Nephron (organoid): ENCODE results near the gene EMC10.

ENCODE experiments used
- H3K27ac Mint-ChIP-seq, 3 experiments: 2 replicates each; pipeline ENCODE4 v1.8.0; 2020; ENCODE audit warnings: mixed read lengths in 3 of 3, mild to moderate bottlenecking in 2 of 3, moderate library complexity in 1 of 3
- H3K27me3 Mint-ChIP-seq: 2 replicates; pipeline ENCODE4 v1.8.0; 2021; ENCODE audit warnings: low read depth, mild to moderate bottlenecking, moderate library complexity, mixed read lengths
- H3K36me3 Mint-ChIP-seq: 2 replicates; pipeline ENCODE4 v1.8.0; 2020; ENCODE audit warnings: low read depth, mixed read lengths
- H3K4me1 Mint-ChIP-seq: 2 replicates; pipeline ENCODE4 v1.8.0; 2020; ENCODE audit warnings: mixed read lengths
- H3K4me3 Mint-ChIP-seq, 3 experiments: 2 replicates each; pipeline ENCODE4 v1.8.0; 2020; ENCODE audit warnings: mild to moderate bottlenecking in 3 of 3, mixed read lengths in 3 of 3, moderate library complexity in 2 of 3
- H3K9me3 Mint-ChIP-seq: 2 replicates; pipeline ENCODE4 v1.8.0; 2020; ENCODE audit warnings: mixed read lengths
- CTCF ChIP-seq, 3 experiments: fragments of 200-600 bp; sonication (generic); IDR thresholded peaks; one replicate each; pipeline ENCODE4 v1.5.0; 2021; ENCODE audit warnings: antibody characterized with exemption in 3 of 3; ENCODE audit not compliant: unreplicated experiment in 3 of 3

The EMC10 gene

GRCh38 chr19:50476907-50477238 is 566 bp downstream of the EMC10 start:
- Mint-ChIP-seq H3K4me1 (peaks cover 14% of the 10 kb centered on the region), H3K4me3 (peak overlapping the region; percentile 97 to 98 (median 98)), H3K27me3 (no peaks in the 10 kb centered on the region), H3K36me3 (peaks cover 36% of the 10 kb centered on the region), H3K27ac (peak overlapping the region; percentile 89 to 99 (median 98)), H3K9me3 (peaks cover 3% of the 10 kb centered on the region)
- TF ChIP-seq CTCF (IDR thresholded peaks at IDR 0.05; ENCODE audit: unreplicated experiment in 3 of 3): no peak

GRCh38 chr19:50477751-50478515 is 1.6 kb downstream of the EMC10 start:
- H3K36me3 Mint-ChIP-seq: peaks cover 41% of the 10 kb centered on the region
- peak overlapping the region in 2 of 3 experiments; percentile 0 to 61 for H3K27ac Mint-ChIP-seq
- H3K4me3 Mint-ChIP-seq: peak overlapping the region; percentile 97 to 98 (median 98)
- TF ChIP-seq CTCF (IDR thresholded peaks at IDR 0.05; ENCODE audit: unreplicated experiment in 3 of 3): no peak
- no peaks in the 10 kb centered on the region for H3K27me3 Mint-ChIP-seq
- peaks cover 14% of the 10 kb centered on the region for H3K4me1 Mint-ChIP-seq
- peaks cover 3% of the 10 kb centered on the region for H3K9me3 Mint-ChIP-seq

GRCh38 chr19:50478901-50479715 is 2.8 kb downstream of the EMC10 start:
- Mint-ChIP-seq H3K27ac (no peak overlapping the region), H3K27me3 (no peaks in the 10 kb centered on the region), H3K36me3 (peaks cover 47% of the 10 kb centered on the region), H3K4me1 (peaks cover 14% of the 10 kb centered on the region), H3K4me3 (peak overlapping the region; percentile 65 to 78 (median 65)), H3K9me3 (peaks cover 3% of the 10 kb centered on the region)
- TF ChIP-seq CTCF (IDR thresholded peaks at IDR 0.05; ENCODE audit: unreplicated experiment in 3 of 3): peak in 2 of 3 experiments; percentile 27

- H3K4me1 Mint-ChIP-seq: peaks cover 14% of the 10 kb centered on the region
- no peaks in the 10 kb centered on the region for H3K27me3 Mint-ChIP-seq
- H3K9me3 Mint-ChIP-seq: peaks cover 3% of the 10 kb centered on the region
- no peak overlapping the region for H3K4me3 Mint-ChIP-seq
- H3K36me3 Mint-ChIP-seq: peaks cover 50% of the 10 kb centered on the region
- no peak for TF ChIP-seq CTCF (IDR thresholded peaks at IDR 0.05; ENCODE audit: unreplicated experiment in 3 of 3)
- H3K27ac Mint-ChIP-seq: no peak overlapping the region
These were observed 3.5 kb downstream of the EMC10 start for GRCh38 chr19:50479761-50480251.

GRCh38 chr19:50480281-50481111 is 4.2 kb downstream of the EMC10 start:
- Mint-ChIP-seq H3K9me3 (peaks cover 3% of the 10 kb centered on the region), H3K4me3 (no peak overlapping the region), H3K4me1 (peaks cover 14% of the 10 kb centered on the region), H3K36me3 (peaks cover 57% of the 10 kb centered on the region), H3K27ac (no peak overlapping the region), H3K27me3 (no peaks in the 10 kb centered on the region)
- TF ChIP-seq CTCF (IDR thresholded peaks at IDR 0.05; ENCODE audit: unreplicated experiment in 3 of 3): no peak
